Stimulated activated CD4-positive, alpha-beta T cell treated with anti-CD3 and anti-CD28 coated beads, Interleukin-2, amount 100 ng/mL, for 48 hours (primary cell): ENCODE results near the gene TBP.
"Not testable (repeated sequence)": the region's sequence is repeated elsewhere in the genome, so short reads cannot be mapped to it uniquely, and the experiment has no call there.

Experiments used
- DNase-seq, 2 donors: peaks; one replicate each; pipeline ENCODE4 v3.0.0-alpha.2; 2020

TBP gene

DNA sequence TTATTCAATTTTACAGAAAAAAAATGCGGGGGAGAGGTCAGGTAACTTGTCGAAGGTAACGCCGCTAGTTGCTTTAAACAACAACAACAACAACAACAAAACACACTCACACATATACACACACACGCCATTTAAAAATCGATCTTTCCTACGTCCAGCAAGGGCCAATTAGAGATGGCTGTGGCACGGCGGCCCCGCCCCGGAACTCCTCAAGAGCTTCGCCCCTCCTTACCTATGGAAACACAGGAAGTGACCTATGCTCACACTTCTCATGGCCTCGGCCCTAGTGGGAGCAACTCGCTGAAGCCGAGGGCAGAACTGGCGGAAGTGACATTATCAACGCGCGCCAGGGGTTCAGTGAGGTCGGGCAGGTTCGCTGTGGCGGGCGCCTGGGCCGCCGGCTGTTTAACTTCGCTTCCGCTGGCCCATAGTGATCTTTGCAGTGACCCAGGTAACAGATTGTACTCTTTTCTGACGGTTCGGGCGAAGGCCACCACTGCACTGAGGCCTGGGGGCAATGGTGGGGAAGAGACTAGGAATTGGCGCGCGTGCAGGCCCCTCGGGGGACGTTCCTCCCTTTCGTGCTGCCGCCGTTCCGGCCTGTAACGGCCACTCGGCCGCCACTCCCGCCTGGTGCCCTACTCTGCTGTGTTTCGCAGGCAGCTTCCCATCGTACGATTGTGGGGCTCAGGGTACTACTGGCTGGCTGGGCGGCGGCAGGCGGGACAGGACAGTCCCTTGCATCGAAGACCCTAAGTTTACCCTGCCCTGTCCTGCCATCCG, at the start of gene TBP:
TBP (plus strand) TSS at position 357 of the 783 bp plus-strand sequence. CDS start 2,661 bp downstream, outside the sequence.
- DNase-seq = peak; percentile 91 to 94

DNA sequence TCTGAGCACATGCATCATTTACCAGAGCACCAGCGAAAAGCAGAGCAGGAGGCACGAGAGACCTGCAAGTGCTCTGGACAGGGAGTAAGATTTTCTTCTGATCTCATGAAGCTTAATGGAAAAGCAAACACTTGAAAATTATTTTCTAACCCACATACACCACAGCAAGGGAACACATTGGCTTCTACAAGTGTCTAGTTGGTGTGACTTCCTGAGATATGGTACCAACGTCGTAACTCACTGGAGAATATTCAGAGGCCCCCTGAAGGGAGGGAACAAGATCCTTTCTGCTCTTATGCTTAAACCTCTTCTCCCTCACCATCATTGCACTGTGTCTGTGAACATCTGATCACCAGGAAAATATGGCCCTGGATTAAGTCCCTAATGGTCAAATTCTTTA, 49.7 kb upstream of the TBP start:
- DNase-seq = no peak

DNA sequence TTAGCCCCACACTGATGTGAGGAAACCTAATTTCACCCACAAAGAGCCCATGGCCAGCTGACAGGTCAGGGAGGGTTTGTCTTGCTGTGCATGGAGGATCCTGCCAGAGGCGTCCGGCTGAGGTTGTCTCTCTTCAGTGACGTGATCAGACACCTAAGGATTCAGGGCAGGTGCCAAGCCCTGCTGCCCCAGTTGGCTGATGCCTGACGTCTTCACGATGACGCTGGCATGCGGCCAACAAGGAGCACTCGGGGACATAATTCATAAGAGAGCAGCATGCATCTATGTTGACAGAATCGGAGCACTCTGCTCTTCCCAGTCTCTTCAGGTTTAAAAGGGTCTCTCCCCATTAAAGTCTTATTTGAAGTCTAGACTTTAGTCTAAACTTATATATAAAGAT, 48.9 kb upstream of the TBP start:
- DNase-seq = no peak

DNA sequence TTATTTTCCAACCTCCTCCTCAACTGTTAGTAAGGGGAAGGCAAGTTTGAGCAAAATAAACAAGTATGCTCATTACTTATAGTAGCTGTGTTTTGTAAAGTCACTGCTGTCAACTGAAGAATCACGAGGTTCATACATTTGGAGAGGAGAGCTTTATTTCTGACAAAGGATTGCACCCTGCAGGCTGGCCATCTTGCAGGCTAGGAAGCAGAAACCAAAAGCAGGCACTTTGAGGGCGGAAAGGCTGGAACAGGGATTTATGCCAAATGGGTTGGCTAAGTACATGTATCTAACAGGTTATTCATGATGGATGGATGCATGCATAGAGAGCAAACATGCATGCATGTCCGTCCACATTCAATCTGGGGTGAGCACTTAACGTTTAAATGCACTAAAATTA, 47.7 kb upstream of the TBP start:
- DNase-seq = no peak

DNA sequence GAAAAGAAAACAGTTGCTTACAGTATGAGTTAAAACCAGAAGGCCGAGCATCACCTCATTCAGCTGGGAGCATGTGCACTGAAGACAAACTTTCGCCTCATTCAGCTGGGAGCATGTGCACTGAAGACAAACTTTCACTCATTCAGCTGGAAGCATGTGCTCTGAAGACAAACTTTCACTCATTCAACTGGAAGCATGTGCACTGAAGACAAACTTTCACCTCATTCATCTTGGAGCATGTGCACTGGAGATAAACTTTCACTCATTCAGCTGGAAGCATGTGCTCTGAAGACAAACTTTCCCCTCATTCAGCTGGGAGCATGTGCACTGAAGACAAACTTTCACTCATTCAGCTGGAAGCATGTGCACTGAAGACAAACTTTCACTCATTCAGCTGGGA, 46.4 kb upstream of the TBP start:
- DNase-seq = not testable (repeated sequence)

DNA sequence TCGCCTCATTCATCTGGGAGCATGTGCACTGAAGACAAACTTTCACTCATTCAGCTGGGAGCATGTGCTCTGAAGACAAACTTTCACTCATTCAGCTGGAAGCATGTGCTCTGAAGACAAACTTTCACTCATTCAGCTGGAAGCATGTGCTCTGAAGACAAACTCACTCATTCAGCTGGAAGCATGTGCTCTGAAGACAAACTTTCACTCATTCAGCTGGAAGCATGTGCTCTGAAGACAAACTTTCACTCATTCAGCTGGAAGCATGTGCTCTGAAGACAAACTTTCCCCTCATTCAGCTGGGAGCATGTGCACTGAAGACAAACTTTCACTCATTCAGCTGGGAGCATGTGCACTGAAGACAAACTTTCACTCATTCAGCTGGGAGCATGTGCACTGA, 45.9 kb upstream of the TBP start:
- not testable (repeated sequence) for DNase-seq

DNA sequence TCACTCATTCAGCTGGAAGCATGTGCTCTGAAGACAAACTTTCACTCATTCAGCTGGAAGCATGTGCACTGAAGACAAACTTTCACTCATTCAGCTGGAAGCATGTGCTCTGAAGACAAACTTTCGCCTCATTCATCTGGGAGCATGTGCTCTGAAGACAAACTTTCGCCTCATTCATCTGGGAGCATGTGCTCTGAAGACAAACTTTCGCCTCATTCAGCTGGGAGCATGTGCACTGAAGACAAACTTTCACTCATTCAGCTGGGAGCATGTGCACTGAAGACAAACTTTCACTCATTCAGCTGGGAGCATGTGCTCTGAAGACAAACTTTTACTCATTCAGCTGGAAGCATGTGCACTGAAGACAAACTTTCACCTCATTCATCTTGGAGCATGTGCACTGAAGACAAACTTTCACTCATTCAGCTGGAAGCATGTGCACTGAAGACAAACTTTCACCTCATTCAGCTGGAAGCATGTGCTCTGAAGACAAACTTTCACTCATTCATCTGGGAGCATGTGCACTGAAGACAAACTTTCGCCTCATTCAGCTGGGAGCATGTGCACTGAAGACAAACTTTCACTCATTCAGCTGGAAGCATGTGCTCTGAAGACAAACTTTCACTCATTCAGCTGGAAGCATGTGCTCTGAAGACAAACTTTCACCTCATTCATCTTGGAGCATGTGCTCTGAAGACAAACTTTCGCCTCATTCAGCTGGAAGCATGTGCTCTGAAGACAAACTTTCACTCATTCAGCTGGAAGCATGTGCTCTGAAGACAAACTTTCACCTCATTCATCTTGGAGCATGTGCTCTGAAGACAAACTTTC, 45.1 kb upstream of the TBP start:
- DNase-seq = not testable (repeated sequence)

DNA sequence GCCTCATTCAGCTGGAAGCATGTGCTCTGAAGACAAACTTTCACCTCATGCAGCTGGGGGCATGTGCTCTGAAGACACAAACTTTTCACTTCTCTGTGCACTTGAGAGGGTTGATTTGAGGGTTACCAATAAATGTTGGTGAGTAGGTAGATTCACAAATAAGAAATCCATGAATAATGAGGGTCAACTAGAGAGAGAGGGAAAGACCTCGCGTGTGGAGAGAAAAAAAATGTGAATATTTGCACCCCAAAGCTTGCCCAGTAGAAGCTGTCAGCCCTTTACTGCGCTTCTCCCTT, 44.5 kb upstream of the TBP start:
- DNase-seq = no peak

DNA sequence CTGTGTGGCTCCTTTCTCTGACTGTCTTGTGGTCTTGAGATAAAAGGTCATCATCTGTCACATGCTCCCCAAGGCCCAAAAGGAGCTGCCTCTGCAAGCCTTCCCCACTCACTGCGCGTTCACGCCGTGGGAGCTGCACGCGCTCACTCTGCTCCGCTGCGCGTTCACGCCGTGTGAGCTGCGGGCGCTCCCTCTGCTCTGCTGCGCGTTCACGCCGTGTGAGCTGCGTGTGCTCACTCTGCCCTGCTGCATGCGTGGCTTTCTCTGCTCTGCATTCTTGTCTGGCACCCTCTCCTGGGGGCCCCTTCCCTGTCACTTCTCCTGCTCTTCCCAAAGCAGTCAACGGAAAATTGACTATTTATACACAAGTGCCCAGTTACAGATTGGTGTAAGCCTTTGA, 43.5 kb upstream of the TBP start:
- DNase-seq = no peak

DNA sequence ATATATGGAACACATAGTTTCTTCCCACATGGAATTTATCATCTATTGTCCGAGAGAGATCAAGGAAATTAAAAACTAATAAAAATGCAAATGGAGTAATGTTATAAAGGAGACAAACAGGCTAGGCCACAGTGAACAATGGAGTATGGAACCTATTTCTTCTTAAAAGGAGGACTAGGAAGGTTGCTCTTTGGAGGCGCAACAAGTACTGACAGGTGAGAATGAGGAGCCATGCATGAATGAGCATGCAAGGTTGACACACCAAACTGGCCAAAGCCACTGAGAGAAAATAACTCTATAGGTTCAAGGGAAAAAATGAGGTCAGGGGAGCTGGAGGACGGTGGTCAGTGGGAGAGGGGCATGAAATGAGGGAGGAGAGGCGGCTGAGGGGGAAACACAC, 41.9 kb upstream of the TBP start:
- no peak for DNase-seq

DNA sequence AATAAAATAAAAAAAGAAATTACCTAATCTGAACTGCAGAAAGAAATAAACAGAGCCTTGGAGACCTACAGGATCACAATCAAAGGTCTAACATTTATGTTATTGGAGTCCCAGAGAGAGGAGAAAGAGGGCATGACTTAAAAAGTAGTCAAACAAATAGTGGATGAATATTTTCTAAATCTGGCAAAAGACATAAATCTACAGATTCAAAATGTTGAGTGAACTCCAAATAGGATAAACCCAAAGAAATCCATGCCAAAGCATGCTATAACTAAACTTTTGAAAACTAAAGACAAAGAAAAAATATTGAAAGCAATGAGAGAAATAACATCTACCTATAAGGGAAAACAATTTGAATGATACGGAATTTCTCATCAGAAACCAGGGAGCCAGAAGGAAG, 39.3 kb upstream of the TBP start:
- no peak for DNase-seq

DNA sequence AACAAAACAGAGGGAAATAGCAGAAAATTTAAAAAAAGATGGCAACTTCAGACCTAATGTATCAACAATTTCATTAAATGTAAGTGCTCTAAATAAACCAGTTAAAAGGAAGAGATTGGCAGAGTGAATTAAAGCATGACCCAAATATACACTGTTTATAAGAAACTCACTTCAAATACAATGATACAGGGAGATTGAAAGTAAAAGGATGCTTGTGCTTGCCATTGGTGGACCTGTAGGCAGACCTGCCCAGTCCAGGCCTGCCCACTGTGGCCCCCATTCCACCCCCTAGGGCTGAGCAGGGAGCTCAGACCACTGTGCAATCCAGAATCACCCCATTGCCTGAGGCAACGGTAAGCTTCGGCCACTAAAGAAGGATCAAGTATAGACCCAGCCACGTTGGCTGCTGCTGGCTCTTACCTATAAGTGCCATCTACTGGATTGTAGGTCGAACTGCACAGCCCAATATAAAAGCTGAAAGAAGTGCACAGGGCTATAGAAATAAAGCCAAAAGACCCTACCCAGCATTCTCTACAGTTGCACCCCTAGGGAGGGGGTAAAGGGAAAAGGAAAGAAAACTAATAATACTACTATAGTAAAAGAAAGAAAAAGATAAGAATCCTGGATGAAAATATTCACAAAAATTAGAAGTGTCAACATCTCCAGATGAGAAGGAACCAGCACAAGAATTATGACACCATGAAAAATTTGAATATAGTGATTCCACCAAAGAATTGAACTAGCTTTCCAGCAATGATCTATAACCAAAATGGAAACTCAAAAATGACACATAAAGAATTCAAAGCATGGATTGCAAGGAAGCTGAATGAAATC, 37.2 kb upstream of the TBP start:
- DNase-seq = peak; percentile 10 to 24

DNA sequence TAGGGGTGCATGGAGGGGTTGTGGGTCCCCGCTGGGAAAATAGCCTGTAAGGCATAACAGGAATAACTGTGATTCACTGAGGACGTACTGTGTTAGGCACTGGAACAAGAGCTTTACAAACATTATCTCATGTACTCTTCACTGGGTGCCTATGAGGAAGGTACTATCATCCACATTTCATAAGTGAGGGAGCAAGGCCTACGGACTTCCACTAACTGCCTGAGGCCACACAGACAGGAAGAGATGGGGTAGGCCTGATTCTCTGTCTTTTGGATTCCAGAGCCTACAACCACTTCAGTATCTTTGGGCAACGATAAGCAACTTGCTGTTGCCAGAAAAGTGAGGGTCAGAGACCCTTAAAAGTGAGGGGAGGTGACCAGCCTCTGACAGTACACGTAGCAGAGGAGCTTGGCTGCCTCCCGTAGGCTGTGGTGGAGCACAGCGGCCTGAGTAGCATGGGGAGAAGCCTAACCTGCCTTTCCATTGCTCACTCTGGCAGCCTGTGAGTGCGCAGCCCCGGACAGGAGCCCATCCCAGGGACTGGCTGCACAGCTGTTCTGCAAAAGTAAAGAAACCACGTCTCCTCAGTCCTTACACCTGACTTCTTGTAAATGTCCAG, 31.5 kb upstream of the TBP start:
- no peak for DNase-seq

DNA sequence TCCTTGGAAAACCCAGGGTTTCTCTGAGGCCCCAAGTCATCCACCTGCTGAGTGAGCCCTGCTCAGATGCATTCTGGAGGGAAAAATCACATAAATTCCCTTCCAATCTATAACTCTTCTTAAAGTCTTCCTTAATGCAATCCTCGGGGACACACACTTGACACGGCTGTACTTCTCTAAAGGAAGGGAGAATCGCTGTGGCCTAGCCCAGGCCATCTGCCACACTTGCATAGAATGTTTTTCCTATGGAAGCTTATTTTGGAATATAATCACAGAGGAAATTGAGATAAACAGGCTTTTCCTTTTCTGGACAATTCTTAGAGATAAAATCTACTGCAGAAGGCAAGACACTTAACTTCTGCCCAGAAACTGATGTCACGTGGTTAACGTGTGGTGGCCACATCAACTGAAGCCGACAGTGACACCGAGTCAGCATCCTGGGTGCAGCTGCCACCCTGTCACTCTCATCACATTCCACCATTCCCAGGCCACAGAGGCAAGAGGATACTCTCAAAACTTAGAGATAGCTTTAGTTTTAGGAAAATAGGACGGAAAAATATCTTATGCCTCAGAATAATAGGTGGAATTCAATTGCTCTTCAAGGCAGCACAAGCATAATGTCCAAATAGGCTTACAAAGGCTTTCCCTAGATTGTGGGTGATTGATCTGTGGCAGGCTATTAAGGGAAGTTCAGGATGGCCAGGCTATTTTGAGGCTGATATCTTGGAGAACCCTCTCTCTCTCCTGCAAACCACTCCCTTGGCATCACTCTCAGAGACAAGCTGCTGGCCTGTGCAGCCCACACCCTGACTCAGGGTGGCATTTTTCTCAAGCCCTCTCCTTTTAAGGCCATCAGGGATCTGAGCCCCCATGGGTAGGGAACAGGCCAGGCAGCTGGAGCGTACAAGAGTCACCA, 30.7 kb upstream of the TBP start:
- DNase-seq = no peak

DNA sequence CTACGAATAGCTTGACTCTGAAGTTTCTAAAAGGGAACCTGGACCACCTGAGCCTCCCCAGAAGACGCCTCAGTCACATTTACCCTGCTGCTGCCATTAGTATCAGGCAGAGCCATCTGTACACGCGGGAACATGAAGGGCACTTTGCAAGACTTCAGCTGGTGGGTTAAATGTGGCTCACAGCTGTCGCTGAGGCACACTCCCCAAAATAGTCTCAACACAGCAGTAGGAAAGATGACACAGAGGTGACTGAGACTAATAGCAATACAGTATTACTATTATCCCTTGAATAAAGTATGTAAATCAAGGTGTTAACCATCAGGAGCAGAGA, 30.0 kb upstream of the TBP start:
- DNase-seq = no peak

DNA sequence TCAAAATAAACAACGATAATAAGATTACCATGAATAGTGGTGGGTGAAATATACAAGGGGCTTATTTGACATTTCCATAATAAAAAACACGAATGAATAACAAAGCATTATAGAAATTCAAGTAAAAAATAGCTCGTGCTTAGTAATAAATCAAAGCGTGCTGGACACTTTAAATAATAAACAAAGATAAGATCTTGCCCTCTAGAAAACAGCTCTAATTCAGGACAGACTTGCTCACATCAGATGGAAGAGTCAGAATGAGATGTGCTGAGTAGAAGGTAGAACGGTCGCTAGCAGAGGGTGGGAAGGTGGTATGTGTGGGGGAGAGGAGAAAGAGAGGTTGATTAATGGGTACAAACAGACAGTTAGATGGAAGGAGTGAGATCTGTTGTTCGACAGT, 28.4 kb upstream of the TBP start:
- no peak for DNase-seq

DNA sequence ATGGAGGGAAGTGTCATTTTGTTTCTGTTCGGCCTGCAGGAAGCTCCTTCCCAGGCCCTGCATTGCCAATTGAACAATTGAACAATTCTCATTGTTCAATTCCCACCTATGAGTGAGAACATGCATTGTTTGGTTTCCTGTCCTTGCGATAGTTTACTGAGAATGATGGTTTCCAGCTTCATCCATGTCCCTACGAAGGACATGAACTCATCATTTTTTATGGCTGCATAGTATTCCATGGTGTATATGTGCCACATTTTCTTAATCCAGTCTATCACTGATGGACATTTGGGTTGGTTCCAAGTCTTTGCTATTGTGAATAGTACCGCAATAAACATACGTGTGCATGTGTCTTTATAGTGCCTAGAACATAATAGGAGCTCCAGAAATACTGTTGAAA, 26.2 kb upstream of the TBP start:
- DNase-seq = not testable (repeated sequence)

DNA sequence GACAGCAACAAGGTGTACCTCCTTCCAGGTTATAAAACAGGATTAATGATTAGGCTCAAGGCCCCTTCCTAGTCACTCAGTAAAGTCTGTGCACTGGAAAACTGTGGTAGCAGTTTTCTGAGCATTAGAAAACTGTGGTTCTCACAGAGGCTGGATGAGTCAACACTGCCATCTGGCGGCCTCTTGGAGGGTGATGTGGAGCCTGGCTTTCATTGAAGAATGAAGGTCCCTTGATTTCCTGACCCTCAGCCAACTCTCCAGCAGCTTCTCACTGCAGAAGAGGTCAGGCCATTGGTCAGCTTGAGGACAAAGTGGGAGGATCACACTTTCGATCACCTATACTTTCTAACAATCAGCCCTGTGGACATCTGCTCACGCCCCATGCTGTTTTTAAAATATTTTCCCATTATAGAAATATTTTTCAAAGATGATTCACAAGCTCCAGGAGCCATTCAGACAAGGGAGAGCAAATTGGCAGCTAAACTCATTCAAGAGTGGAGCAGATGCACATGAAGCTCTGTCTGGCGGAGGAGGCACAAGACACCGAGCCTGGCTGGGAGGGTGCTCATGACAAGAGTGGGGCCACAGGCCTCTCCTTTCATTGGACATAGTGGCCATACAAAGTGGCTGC, 24.2 kb upstream of the TBP start:
- peak; percentile 57 to 58 for DNase-seq

DNA sequence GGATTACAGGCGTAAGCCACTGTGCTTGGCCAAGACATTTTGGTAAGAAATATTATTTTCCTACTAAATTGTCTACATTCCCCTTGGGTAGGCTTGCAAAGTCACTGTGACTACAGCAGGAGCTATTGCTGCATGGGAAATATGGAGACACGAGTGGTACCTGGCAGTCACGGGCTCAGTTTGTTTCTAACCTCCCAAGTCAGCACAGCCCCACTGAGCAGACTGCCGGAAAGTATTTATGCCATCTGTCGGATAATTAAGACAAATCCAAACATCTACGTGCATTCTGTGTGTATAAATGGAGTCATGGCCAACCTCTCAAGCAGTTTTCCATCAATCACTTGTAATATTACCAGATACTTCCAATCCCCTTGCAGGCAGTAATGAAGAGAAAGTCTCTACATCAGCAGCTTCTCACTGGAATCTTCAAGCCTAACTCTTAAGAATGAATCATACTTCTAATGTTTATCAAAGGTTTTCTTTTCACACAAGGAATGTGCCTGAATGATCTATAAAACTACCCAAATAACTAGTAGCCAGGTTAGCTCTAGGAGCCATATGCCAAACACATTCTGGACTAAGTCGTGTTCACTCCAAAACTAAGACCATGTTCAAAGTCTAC, 21.2 kb upstream of the TBP start:
- no peak for DNase-seq

DNA sequence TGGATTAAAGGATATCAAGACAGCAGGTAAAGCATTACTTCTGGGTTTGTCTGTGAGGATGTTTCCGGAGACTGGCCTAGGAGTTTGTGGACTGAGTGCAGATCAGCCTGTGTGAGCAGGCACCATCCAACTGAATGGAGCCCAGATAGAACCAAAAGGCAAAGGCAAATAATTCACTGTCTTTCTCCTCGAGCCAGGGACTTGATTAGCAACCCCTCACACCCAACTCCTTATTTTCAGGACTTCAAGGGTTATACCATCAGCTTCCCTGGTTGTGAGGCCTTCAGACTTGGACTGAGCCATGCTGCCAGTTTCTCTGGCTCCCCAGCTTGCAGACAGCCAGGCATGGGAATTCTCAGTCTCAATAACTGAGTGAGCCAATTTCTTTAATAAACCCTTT, 20.4 kb upstream of the TBP start:
- no peak for DNase-seq

DNA sequence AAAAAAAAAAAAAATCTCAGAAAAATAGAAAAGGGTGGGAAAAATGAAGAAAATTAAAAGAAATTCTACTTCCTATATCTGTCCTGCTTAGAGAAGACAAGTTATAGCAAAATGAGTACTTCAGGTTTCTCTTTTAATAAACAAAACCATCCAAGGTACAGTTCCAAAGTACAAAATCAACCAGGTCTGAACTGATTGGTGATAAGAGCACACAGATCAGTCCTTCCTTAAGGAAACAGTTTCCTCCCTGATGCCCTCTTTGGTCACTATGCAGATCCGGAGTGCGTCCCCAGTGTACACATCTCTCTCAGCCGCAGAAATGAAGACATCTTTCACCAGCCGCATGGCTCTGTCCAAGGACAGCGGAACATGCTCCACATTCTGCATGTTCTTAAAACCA, 19.2 kb upstream of the TBP start:
- no peak for DNase-seq
